Nephron progenitor cell (in vitro differentiated cells): Measurements from ENCODE around the gene RTN4RL1.

ENCODE experiments used
- DNase-seq: peaks from one replicate; pipeline ENCODE4 v3.0.0; 2021
- H3K27ac Mint-ChIP-seq: 2 replicates; pipeline ENCODE4 v1.8.0; 2021; ENCODE audit warnings: mild to moderate bottlenecking, moderate library complexity, mixed read lengths
- H3K27me3 Mint-ChIP-seq: 2 replicates; pipeline ENCODE4 v1.8.0; 2021; ENCODE audit warnings: mild to moderate bottlenecking, low read depth, mixed read lengths; ENCODE audit not compliant: poor library complexity
- H3K36me3 Mint-ChIP-seq: 2 replicates; pipeline ENCODE4 v1.8.0; 2021; ENCODE audit warnings: low read depth, mixed read lengths
- H3K4me1 Mint-ChIP-seq: 2 replicates; pipeline ENCODE4 v1.8.0; 2021; ENCODE audit warnings: mixed read lengths
- H3K4me3 Mint-ChIP-seq: 2 replicates; pipeline ENCODE4 v1.8.0; 2021; ENCODE audit warnings: mild to moderate bottlenecking, moderate library complexity, mixed read lengths
- H3K9me3 Mint-ChIP-seq: 2 replicates; pipeline ENCODE4 v1.8.0; 2021; ENCODE audit warnings: mild to moderate bottlenecking, moderate library complexity, mixed read lengths
- TF ChIP-seq, protein P1 (sequence below): fragments of 200-600 bp; sonication (generic); IDR thresholded peaks from 2 replicates; pipeline ENCODE4 v1.5.0; 2021; ENCODE audit warnings: antibody characterized with exemption

The RTN4RL1 gene

DNA sequence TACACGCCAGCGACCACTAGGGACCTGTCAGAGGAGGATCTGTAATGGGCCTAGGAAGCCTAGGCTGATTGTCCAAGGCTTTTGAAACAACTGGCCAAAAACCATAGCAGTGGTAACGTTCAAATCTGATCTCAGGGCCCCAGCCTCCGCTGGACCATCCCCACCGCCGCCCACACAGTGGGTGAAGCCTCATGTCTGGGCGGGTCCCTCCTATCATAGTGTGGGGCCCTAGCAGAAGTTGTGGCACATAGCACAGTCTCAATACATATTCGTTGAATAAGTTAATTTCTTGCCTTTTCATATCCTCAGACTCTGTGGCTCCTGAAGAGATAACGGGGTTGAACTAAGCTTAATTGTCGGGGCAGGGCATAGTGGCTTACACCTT lies 5.6 kb upstream of the RTN4RL1 start:
- H3K36me3 Mint-ChIP-seq = no peaks in the 10 kb centered on the region
- H3K27ac Mint-ChIP-seq = no peak overlapping the region

DNA sequence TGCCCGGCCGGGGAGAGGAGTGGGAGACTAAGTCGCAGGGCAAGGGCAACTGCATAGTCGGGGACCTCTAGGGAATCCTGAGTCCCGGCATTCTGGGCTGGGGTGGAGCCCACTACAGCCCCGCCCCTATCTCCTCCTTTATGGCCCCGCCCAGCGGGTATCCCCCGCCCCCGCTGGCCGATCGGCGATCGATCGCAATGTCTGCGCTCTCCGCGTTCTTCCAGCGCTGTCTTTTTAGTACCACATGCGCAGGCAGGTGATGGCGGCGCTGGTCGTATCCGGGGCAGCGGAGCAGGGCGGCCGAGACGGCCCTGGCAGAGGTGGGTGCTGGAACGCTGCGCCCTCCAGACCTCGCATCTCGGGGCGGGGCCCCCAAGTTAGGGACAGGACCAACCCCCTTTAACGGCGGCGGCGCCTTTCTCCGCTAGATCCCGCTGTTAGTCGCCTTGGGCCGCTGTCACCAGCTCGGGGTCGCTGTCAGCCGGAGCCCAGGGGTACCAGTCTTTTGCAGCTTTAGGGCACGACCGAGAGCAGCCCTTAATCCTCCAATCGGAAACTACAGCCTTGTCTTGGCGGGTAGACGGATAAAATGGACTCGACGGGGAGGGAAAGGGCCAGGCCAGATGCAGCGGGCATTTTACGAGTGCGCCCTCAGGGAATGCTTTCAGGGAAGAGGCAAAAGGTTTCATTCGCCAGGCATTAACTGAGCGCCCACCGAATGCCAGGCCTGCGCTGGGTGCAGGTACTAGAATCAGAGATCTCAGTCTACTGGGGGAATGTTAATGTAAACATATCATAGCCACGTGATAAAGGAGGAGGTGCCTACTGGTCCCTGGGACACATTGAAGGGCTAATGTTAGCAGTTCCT lies 5.0 kb upstream of the RTN4RL1 start, which contains the start of gene DPH1:
TSS of gene DPH1 (plus strand) at position 243 of the 868 bp plus-strand sequence. CDS start at position 260, 17 bp downstream.
- Mint-ChIP-seq H3K36me3 (no peaks in the 10 kb centered on the region), H3K27me3 (peaks cover 52% of the 10 kb centered on the region), H3K27ac (no peak within 1 kb of the TSS), H3K4me3 (peak within 1 kb of the TSS; percentile 96), H3K4me1 (peaks cover 50% of the 10 kb centered on the region), H3K9me3 (peaks cover 4% of the 10 kb centered on the region)
- TF ChIP-seq, protein P1, sequence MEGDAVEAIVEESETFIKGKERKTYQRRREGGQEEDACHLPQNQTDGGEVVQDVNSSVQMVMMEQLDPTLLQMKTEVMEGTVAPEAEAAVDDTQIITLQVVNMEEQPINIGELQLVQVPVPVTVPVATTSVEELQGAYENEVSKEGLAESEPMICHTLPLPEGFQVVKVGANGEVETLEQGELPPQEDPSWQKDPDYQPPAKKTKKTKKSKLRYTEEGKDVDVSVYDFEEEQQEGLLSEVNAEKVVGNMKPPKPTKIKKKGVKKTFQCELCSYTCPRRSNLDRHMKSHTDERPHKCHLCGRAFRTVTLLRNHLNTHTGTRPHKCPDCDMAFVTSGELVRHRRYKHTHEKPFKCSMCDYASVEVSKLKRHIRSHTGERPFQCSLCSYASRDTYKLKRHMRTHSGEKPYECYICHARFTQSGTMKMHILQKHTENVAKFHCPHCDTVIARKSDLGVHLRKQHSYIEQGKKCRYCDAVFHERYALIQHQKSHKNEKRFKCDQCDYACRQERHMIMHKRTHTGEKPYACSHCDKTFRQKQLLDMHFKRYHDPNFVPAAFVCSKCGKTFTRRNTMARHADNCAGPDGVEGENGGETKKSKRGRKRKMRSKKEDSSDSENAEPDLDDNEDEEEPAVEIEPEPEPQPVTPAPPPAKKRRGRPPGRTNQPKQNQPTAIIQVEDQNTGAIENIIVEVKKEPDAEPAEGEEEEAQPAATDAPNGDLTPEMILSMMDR = no peak
- DNase-seq = peak; percentile 91

More for the DNA sequence above, 5.6 kb upstream of the RTN4RL1 start:
- peaks cover 4% of the 10 kb centered on the region for H3K9me3 Mint-ChIP-seq
- peak overlapping the region; percentile 96 for H3K4me3 Mint-ChIP-seq
- H3K27me3 Mint-ChIP-seq = peaks cover 45% of the 10 kb centered on the region
- peaks cover 50% of the 10 kb centered on the region for H3K4me1 Mint-ChIP-seq
- peak; percentile 62 for DNase-seq
- TF ChIP-seq, protein P1 = peak; percentile 52

DNA sequence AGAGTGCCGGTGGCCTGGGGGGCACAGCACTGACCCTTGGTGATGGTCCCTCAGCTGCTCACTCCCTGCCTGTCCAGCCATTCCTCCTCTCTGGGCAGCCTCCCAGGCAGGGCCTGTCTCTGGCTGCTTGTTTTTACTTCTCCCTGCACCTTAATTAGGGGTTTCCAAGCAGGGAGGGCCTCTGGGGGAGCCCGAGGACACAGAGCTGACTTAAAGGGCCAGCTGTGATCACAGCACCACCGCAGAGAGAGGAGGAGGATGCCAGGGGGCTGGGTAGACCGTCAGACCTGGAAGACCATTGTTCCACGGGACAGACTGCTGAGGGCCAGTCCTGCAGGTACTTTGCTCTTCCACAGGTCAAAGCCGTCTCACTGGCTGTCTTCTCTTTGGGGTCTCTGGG lies 3.6 kb upstream of the RTN4RL1 start:
- no peak for DNase-seq
- peaks cover 4% of the 10 kb centered on the region for H3K9me3 Mint-ChIP-seq
- peak overlapping the region; percentile 13 for H3K4me3 Mint-ChIP-seq
- H3K36me3 Mint-ChIP-seq = no peaks in the 10 kb centered on the region
- no peak overlapping the region for H3K27ac Mint-ChIP-seq
- H3K27me3 Mint-ChIP-seq = peaks cover 59% of the 10 kb centered on the region
- TF ChIP-seq, protein P1 = no peak
- peaks cover 45% of the 10 kb centered on the region for H3K4me1 Mint-ChIP-seq

DNA sequence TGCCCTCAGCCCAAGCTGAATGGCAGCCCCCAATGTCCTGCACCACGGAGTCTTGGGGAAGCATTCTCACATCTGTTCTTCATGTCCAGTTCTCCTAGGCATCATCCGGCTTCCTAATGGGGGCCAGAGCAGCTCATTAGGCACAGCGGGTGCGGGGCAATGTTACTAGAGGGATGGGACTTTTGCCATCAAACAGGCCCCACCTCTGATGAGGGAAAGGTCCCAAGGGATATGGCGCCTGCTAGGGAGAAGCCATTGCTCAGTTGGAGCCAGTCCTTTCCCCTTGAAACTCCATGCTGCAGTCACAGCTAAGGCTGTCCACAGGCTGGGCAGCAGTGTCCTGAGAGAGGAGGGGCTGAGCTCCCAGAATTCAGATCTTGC lies 3.1 kb upstream of the RTN4RL1 start:
- peak overlapping the region; percentile 32 for H3K4me3 Mint-ChIP-seq
- TF ChIP-seq, protein P1 = no peak
- H3K27ac Mint-ChIP-seq = no peak overlapping the region
- no peak for DNase-seq
- no peaks in the 10 kb centered on the region for H3K36me3 Mint-ChIP-seq
- H3K4me1 Mint-ChIP-seq = peaks cover 40% of the 10 kb centered on the region
- H3K9me3 Mint-ChIP-seq = peaks cover 4% of the 10 kb centered on the region
- peaks cover 63% of the 10 kb centered on the region for H3K27me3 Mint-ChIP-seq

DNA sequence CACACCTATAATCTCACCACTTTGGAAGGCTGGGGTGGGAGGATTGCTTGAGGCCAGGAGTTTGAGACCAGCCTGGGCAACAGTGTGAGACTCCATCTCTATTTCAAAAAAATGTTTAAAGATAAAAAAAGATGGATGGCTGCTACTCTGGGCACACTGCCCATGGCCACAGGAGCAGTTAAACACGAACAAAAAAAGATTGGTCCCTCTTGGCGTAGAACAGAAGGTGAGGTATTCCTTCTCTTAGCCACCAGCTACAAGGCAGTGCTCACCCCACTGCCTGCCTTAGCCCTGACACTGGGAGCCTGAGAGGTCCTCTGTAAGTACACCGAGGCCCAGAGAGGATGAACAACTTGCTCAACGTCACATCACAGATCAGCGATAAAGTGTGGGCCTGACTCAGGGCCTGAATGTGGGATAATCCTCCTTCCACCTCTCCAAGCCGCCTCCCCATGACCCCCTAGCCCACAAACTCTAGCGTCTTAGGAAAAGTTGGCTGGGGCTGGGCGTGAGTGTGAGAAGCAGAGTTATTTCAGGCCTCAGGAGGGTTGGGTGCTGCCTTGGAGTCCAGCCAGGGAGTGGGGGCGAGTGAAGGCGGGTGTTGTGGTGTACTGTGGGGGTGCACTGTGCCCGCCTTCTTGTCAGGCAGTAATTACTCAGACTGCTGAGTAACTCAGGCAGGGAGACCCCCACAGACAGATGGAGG lies 2.5 kb upstream of the RTN4RL1 start:
- DNase-seq = no peak
- H3K4me3 Mint-ChIP-seq = no peak overlapping the region
- H3K36me3 Mint-ChIP-seq = no peaks in the 10 kb centered on the region
- peaks cover 35% of the 10 kb centered on the region for H3K4me1 Mint-ChIP-seq
- H3K9me3 Mint-ChIP-seq = peaks cover 4% of the 10 kb centered on the region
- TF ChIP-seq, protein P1 = no peak
- H3K27ac Mint-ChIP-seq = no peak overlapping the region
- peaks cover 69% of the 10 kb centered on the region for H3K27me3 Mint-ChIP-seq
